ENCODE measurements around the gene TMCO5A. TPM values are rescaled to one million over a fixed set of nuclear protein-coding genes. Genes with fewer than 3 reads are reported as not detected.

The TMCO5A gene
- total RNA-seq (2014; rRNA removed; shearing (Covaris generic)) = not detected in 2 replicates

- Histone ChIP-seq H3K36me3 (replicated peaks; ENCODE audit: control insufficient read depth, insufficient read depth, low read length) (no peaks in the 10 kb centered on the region), H3K27me3 (ENCODE audit: control insufficient read depth, insufficient read depth, low read length) (no peaks in the 10 kb centered on the region), H3K4me3 (ENCODE audit: insufficient read depth, low read depth, low read length) (no peak within 1 kb of the TSS)
- no peak for DNase-seq
Observed at GRCh38 chr15:37934340-37934739, at the start of gene TMCO5A. TSS of gene TMCO5A (plus strand) at chr15:37934640. CDS start at chr15:37936324, 1,684 bp downstream.

GRCh38 chr15:37885651-37886050 is 48.8 kb upstream of the TMCO5A start:
- Histone ChIP-seq H3K4me3 (ENCODE audit: insufficient read depth, low read depth, low read length) (no peak overlapping the region), H3K36me3 (replicated peaks; ENCODE audit: control insufficient read depth, insufficient read depth, low read length) (no peaks in the 10 kb centered on the region), H3K27me3 (ENCODE audit: control insufficient read depth, insufficient read depth, low read length) (no peaks in the 10 kb centered on the region)
- DNase-seq = no peak

- Histone ChIP-seq H3K27me3 (ENCODE audit: control insufficient read depth, insufficient read depth, low read length) (no peaks in the 10 kb centered on the region), H3K36me3 (replicated peaks; ENCODE audit: control insufficient read depth, insufficient read depth, low read length) (no peaks in the 10 kb centered on the region), H3K4me3 (ENCODE audit: insufficient read depth, low read depth, low read length) (no peak overlapping the region)
- no peak for DNase-seq
Observed at GRCh38 chr15:37888356-37888755, 46.1 kb upstream of the TMCO5A start.

- Histone ChIP-seq H3K27me3 (ENCODE audit: control insufficient read depth, insufficient read depth, low read length) (no peaks in the 10 kb centered on the region), H3K4me3 (ENCODE audit: insufficient read depth, low read depth, low read length) (no peak overlapping the region), H3K36me3 (replicated peaks; ENCODE audit: control insufficient read depth, insufficient read depth, low read length) (no peaks in the 10 kb centered on the region)
- peak; percentile 9 for DNase-seq
Observed at GRCh38 chr15:37891766-37892368, 42.6 kb upstream of the TMCO5A start.

GRCh38 chr15:37893309-37893708 is 41.1 kb upstream of the TMCO5A start:
- no peak for DNase-seq
- H3K36me3 ChIP-seq (replicated peaks; ENCODE audit: control insufficient read depth, insufficient read depth, low read length) = no peaks in the 10 kb centered on the region
- no peaks in the 10 kb centered on the region for H3K27me3 ChIP-seq (ENCODE audit: control insufficient read depth, insufficient read depth, low read length)
- no peak overlapping the region for H3K4me3 ChIP-seq (ENCODE audit: insufficient read depth, low read depth, low read length)

GRCh38 chr15:37898362-37898761 is 36.1 kb upstream of the TMCO5A start:
- DNase-seq = no peak
- Histone ChIP-seq H3K36me3 (replicated peaks; ENCODE audit: control insufficient read depth, insufficient read depth, low read length) (no peaks in the 10 kb centered on the region), H3K27me3 (ENCODE audit: control insufficient read depth, insufficient read depth, low read length) (no peaks in the 10 kb centered on the region), H3K4me3 (ENCODE audit: insufficient read depth, low read depth, low read length) (no peak overlapping the region)

GRCh38 chr15:37900326-37901221 is 33.9 kb upstream of the TMCO5A start:
- no peak for DNase-seq
- no peaks in the 10 kb centered on the region for H3K27me3 ChIP-seq (ENCODE audit: control insufficient read depth, insufficient read depth, low read length)
- H3K36me3 ChIP-seq (replicated peaks; ENCODE audit: control insufficient read depth, insufficient read depth, low read length) = no peaks in the 10 kb centered on the region
- no peak overlapping the region for H3K4me3 ChIP-seq (ENCODE audit: insufficient read depth, low read depth, low read length)

GRCh38 chr15:37902126-37902525 is 32.3 kb upstream of the TMCO5A start:
- no peaks in the 10 kb centered on the region for H3K36me3 ChIP-seq (replicated peaks; ENCODE audit: control insufficient read depth, insufficient read depth, low read length)
- no peaks in the 10 kb centered on the region for H3K27me3 ChIP-seq (ENCODE audit: control insufficient read depth, insufficient read depth, low read length)
- no peak for DNase-seq
- no peak overlapping the region for H3K4me3 ChIP-seq (ENCODE audit: insufficient read depth, low read depth, low read length)

- no peaks in the 10 kb centered on the region for H3K36me3 ChIP-seq (replicated peaks; ENCODE audit: control insufficient read depth, insufficient read depth, low read length)
- H3K4me3 ChIP-seq (ENCODE audit: insufficient read depth, low read depth, low read length) = no peak overlapping the region
- DNase-seq = no peak
- no peaks in the 10 kb centered on the region for H3K27me3 ChIP-seq (ENCODE audit: control insufficient read depth, insufficient read depth, low read length)
Observed at GRCh38 chr15:37903919-37904625, 30.4 kb upstream of the TMCO5A start.

GRCh38 chr15:37907136-37907535 is 27.3 kb upstream of the TMCO5A start:
- no peaks in the 10 kb centered on the region for H3K36me3 ChIP-seq (replicated peaks; ENCODE audit: control insufficient read depth, insufficient read depth, low read length)
- DNase-seq = no peak
- H3K4me3 ChIP-seq (ENCODE audit: insufficient read depth, low read depth, low read length) = no peak overlapping the region
- H3K27me3 ChIP-seq (ENCODE audit: control insufficient read depth, insufficient read depth, low read length) = no peaks in the 10 kb centered on the region

GRCh38 chr15:37921527-37922385 is 12.7 kb upstream of the TMCO5A start:
- H3K27me3 ChIP-seq (ENCODE audit: control insufficient read depth, insufficient read depth, low read length) = no peaks in the 10 kb centered on the region
- no peaks in the 10 kb centered on the region for H3K36me3 ChIP-seq (replicated peaks; ENCODE audit: control insufficient read depth, insufficient read depth, low read length)
- no peak overlapping the region for H3K4me3 ChIP-seq (ENCODE audit: insufficient read depth, low read depth, low read length)
- DNase-seq = no peak

GRCh38 chr15:37926136-37926535 is 8.3 kb upstream of the TMCO5A start:
- no peak for DNase-seq
- Histone ChIP-seq H3K4me3 (ENCODE audit: insufficient read depth, low read depth, low read length) (no peak overlapping the region), H3K36me3 (replicated peaks; ENCODE audit: control insufficient read depth, insufficient read depth, low read length) (no peaks in the 10 kb centered on the region), H3K27me3 (ENCODE audit: control insufficient read depth, insufficient read depth, low read length) (no peaks in the 10 kb centered on the region)

- Histone ChIP-seq H3K27me3 (ENCODE audit: control insufficient read depth, insufficient read depth, low read length) (no peaks in the 10 kb centered on the region), H3K36me3 (replicated peaks; ENCODE audit: control insufficient read depth, insufficient read depth, low read length) (no peaks in the 10 kb centered on the region), H3K4me3 (ENCODE audit: insufficient read depth, low read depth, low read length) (no peak overlapping the region)
- no peak for DNase-seq
Observed at GRCh38 chr15:37929238-37929637, 5.2 kb upstream of the TMCO5A start.

GRCh38 chr15:37931321-37931720 is 3.1 kb upstream of the TMCO5A start:
- H3K4me3 ChIP-seq (ENCODE audit: insufficient read depth, low read depth, low read length) = no peak overlapping the region
- no peaks in the 10 kb centered on the region for H3K27me3 ChIP-seq (ENCODE audit: control insufficient read depth, insufficient read depth, low read length)
- DNase-seq = no peak
- H3K36me3 ChIP-seq (replicated peaks; ENCODE audit: control insufficient read depth, insufficient read depth, low read length) = no peaks in the 10 kb centered on the region
